A549 (cell line): ENCODE results near the gene KBTBD8. TPM values are rescaled to one million over a fixed set of nuclear protein-coding genes. Genes with fewer than 3 reads are reported as not detected.

Experiments used
- ATAC-seq, 2 experiments: fragments of 200-7000 bp in 1 of 2; fragments of >200 bp in 1 of 2; cut with Nextera tagmentation in 1 of 2; cut with Tn5 transposase in 1 of 2; 3 replicates each; pipeline versions ENCODE4 v1.8.0 to v1.9.1; 2018 to 2020; ENCODE audit warnings: mild to moderate bottlenecking in 1 of 2, moderate library complexity in 1 of 2
- CTCF ChIA-PET: fragments of 300-600 bp; sonication (Branson Sonifier 250); formaldehyde crosslinking; extraction: SDS; loops from one replicate; lab custom pipeline; 2021; ENCODE audit warnings: antibody characterized with exemption, inconsistent platforms; lab: Yijun Ruan, JAX
- POLR2A ChIA-PET: fragments of 350-600 bp; formaldehyde crosslinking; extraction: SDS; loops from one replicate; lab custom pipeline; 2021; ENCODE audit warnings: antibody characterized with exemption, inconsistent platforms; lab: Yijun Ruan, JAX
- DNase-seq, 2 experiments: peaks; one replicate each; pipeline versions ENCODE4 v3.0.0 to v3.0.0-alpha.2; 2011 to 2016; ENCODE audit warnings: low read depth in 1 of 2, low spot score in 1 of 2
- FAIRE-seq: peaks from 2 replicates; lab custom pipeline; 2011; peaks lifted over from hg19 to GRCh38; lab: Jason Lieb, UNC
- H3K27ac ChIP-seq, 2 experiments: fragments of >200 bp; sonication (Bioruptor Twin); formaldehyde crosslinking; 3 replicates each; pipeline ENCODE4 v1.5.1; 2016 to 2017
- H3K4me1 ChIP-seq: fragments of >200 bp; sonication (Bioruptor Twin); formaldehyde crosslinking; 3 replicates; pipeline ENCODE4 v1.6.1; 2016
- H3K4me2 ChIP-seq: fragments of >200 bp; sonication (Bioruptor Twin); formaldehyde crosslinking; 3 replicates; pipeline ENCODE4 v1.6.1; 2016
- H3K4me3 ChIP-seq: fragments of >200 bp; sonication (Bioruptor Twin); formaldehyde crosslinking; 3 replicates; pipeline ENCODE4 v1.5.1; 2016
- H3K9me3 ChIP-seq: fragments of >200 bp; sonication (Bioruptor Twin); formaldehyde crosslinking; 3 replicates; pipeline ENCODE4 v1.6.1; 2016
- CBX2 ChIP-seq: fragments of 200-600 bp; sonication (generic); IDR thresholded peaks from 2 replicates; pipeline ENCODE4 v1.6.1; 2016; ENCODE audit warnings: low read depth, mild to moderate bottlenecking, borderline replicate concordance
- CBX8 ChIP-seq: fragments of 200-600 bp; sonication (generic); IDR thresholded peaks from 2 replicates; pipeline ENCODE4 v1.6.1; 2016
- CEBPB ChIP-seq, 2 experiments: fragments of >200 bp in 1 of 2; sonication (Bioruptor Twin) in 1 of 2; formaldehyde crosslinking in 1 of 2; IDR thresholded peaks; 2 replicates each; pipeline ENCODE4 v1.6.1; 2012 to 2016
- FOXS1 ChIP-seq: fragments of 250-450 bp; sonication (Bioruptor Pico); IDR thresholded peaks from 2 replicates; pipeline ENCODE4 v1.5.0; 2020; ENCODE audit warnings: mild to moderate bottlenecking, moderate library complexity
- GATA3 ChIP-seq: IDR thresholded peaks from 2 replicates; pipeline ENCODE4 v1.6.1; 2012; ENCODE audit warnings: borderline replicate concordance
- HDAC2 ChIP-seq: fragments of 200-600 bp; sonication (generic); IDR thresholded peaks from 2 replicates; pipeline ENCODE4 v1.6.1; 2016
- HOXA7 ChIP-seq: fragments of 250-450 bp; sonication (Bioruptor Pico); IDR thresholded peaks from 2 replicates; pipeline ENCODE4 v1.5.0; 2020; ENCODE audit warnings: mild to moderate bottlenecking, moderate library complexity
- HOXB13 ChIP-seq: fragments of 250-450 bp; sonication (Bioruptor Pico); IDR thresholded peaks from 2 replicates; pipeline ENCODE4 v1.5.0; 2020; ENCODE audit warnings: low read depth, mild to moderate bottlenecking, moderate library complexity
- HOXB5 ChIP-seq: fragments of 250-450 bp; sonication (Bioruptor Pico); IDR thresholded peaks from 2 replicates; pipeline ENCODE4 v1.5.0; 2020; ENCODE audit warnings: mild to moderate bottlenecking, moderate library complexity
- JUN ChIP-seq, 2 experiments: fragments of >200 bp; sonication (Bioruptor Twin); formaldehyde crosslinking; IDR thresholded peaks; 2 replicates in 1 of 2; 3 replicates in 1 of 2; pipeline ENCODE4 v1.6.1; 2016 to 2017
- JUNB ChIP-seq: fragments of >200 bp; sonication (Bioruptor Twin); formaldehyde crosslinking; IDR thresholded peaks from 2 replicates; pipeline ENCODE4 v1.6.1; 2016
- KDM1A ChIP-seq: fragments of 200-600 bp; sonication (generic); IDR thresholded peaks from 2 replicates; pipeline ENCODE4 v1.6.1; 2016; ENCODE audit warnings: low read depth, mild to moderate bottlenecking
- KDM5A ChIP-seq: fragments of 200-600 bp; sonication (generic); IDR thresholded peaks from 2 replicates; pipeline ENCODE4 v1.6.1; 2016; ENCODE audit warnings: antibody characterized with exemption, mild to moderate bottlenecking
- MAZ ChIP-seq: fragments of 150-350 bp; IDR thresholded peaks from 2 replicates; pipeline ENCODE4 v1.6.1; 2014; ENCODE audit warnings: antibody characterized with exemption, low read depth, low read length, borderline replicate concordance
- POLR2A ChIP-seq: IDR thresholded peaks from 2 replicates; pipeline ENCODE4 v1.6.1; 2012; ENCODE audit warnings: mild to moderate bottlenecking, low read length
- RAD21 ChIP-seq, 2 experiments: fragments of >200 bp in 1 of 2; sonication (Bioruptor Twin) in 1 of 2; formaldehyde crosslinking in 1 of 2; IDR thresholded peaks in 1 of 2; conservative IDR thresholded peaks in 1 of 2; 2 replicates in 1 of 2; 3 replicates in 1 of 2; pipeline ENCODE4 v1.6.1; 2012 to 2018; ENCODE audit warnings: inconsistent platforms in 1 of 2
- RCOR1 ChIP-seq: fragments of 150-350 bp; IDR thresholded peaks from 2 replicates; pipeline ENCODE4 v1.6.1; 2014; ENCODE audit warnings: antibody characterized with exemption, low read length, low read depth
- RFX5 ChIP-seq: fragments of 450-650 bp; IDR thresholded peaks from 2 replicates; pipeline ENCODE4 v1.7.1; 2014; ENCODE audit warnings: antibody characterized with exemption, mild to moderate bottlenecking, moderate library complexity
- SMC3 ChIP-seq: fragments of >200 bp; sonication (Bioruptor Twin); formaldehyde crosslinking; IDR thresholded peaks from 3 replicates; pipeline ENCODE4 v1.6.1; 2018; ENCODE audit warnings: inconsistent platforms
- TFCP2L1 ChIP-seq: fragments of 250-450 bp; sonication (Bioruptor Pico); IDR thresholded peaks from 2 replicates; pipeline ENCODE4 v1.5.0; 2021; ENCODE audit warnings: mild to moderate bottlenecking
- ZNF302 ChIP-seq: fragments of 250-450 bp; sonication (Bioruptor Pico); IDR thresholded peaks from 2 replicates; pipeline ENCODE4 v1.9.0; 2021; ENCODE audit warnings: inconsistent platforms, mild to moderate bottlenecking, moderate library complexity
- WGBS: methylation state at CpG from one replicate; pipeline ENCODE4 v1.1.6; 2017; ENCODE audit errors: missing lambda C conversion rate; 5-methylcytosine and 5-hydroxymethylcytosine counted together
- polyA plus RNA-seq, 4 experiments: library from polyadenylated mRNA; depleted of rRNA in 3 of 4; stranded (reverse); fragments of >200 nt; fragmentation: RNase III in 1 of 4; extraction: RNeasy Plus Mini Kit Qiagen cat#74134 plus additional on column Dnase treatment in 1 of 4; gene quantifications; 2 replicates in 3 of 4; 3 replicates in 1 of 4; pipeline ENCODE4 v1.2.3, GENCODE V29; 2011 to 2017
- TF ChIP-seq, protein P1 (sequence below): fragments of 450-650 bp; IDR thresholded peaks from 2 replicates; pipeline ENCODE4 v1.6.1; 2014; ENCODE audit warnings: antibody characterized with exemption
- TF ChIP-seq, protein P2 (sequence below): IDR thresholded peaks from 2 replicates; pipeline ENCODE4 v1.6.1; 2012
- TF ChIP-seq, protein P3 (sequence below): fragments of 250-450 bp; sonication (Bioruptor Pico); IDR thresholded peaks from 2 replicates; pipeline ENCODE4 v1.5.0; 2020; ENCODE audit warnings: low read depth, mild to moderate bottlenecking, moderate library complexity
- TF ChIP-seq, protein P4 (sequence below): fragments of >200 bp; sonication (Bioruptor Twin); formaldehyde crosslinking; IDR thresholded peaks from 2 replicates; pipeline ENCODE4 v1.6.1; 2016
- TF ChIP-seq, protein P5 (sequence below): fragments of >200 bp; sonication (Bioruptor Twin); formaldehyde crosslinking; IDR thresholded peaks from 3 replicates; pipeline ENCODE4 v1.6.1; 2016

Gene KBTBD8
- polyA plus RNA-seq, 2 of the 4 experiments (the other 2 are of a cell fraction): 0.61 to 1.0 TPM

DNA sequence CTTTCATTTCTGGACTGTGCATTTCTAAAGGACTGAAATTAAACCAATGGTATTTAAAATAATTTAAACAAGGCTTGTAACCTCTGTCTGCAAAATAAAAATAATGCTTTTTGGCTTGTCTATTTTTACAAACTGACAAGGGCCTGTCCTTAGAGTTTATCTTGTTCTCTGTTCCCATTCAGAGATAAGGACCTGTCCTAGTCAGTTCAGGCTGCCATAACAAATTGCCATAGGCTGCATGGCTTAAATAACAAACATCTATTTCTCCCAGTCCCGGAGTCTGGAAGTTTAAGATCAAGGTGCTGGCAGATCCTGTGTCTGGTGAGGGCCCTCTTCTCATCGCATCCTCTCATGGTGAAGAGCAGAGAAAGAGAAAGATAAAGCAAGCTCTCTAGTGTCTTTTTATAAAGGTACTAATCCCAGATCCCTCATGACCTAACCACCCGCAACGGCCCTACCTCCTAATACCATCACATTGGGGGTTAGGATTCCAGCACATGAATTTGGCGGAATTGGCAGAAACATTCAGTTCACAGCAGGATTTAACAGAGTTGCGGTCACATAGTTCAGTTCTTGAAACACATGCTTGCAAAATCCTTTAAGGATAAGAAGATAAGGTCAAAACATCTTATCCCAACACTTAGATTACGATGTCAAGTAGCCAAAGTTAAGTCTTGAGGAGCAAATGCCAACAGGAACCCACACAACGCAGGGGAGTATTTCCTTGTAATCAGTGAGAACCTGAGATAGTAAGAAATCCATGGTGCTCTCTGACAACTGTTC, 17.8 kb downstream of the KBTBD8 start:
- H3K9me3 ChIP-seq: no peaks in the 10 kb centered on the region
- 62% methylated on average over 8 of the region's 8 CpGs for WGBS
- H3K4me1 ChIP-seq: no peaks in the 10 kb centered on the region
- CTCF ChIA-PET: no interaction called here
- TF ChIP-seq HDAC2 (no peak), RCOR1 (no peak), CEBPB (IDR thresholded peaks at IDR 0.05) (no peak), HOXB5 (no peak), JUN (IDR thresholded peaks at IDR 0.05) (no peak), JUNB (no peak), ZNF302 (CRISPR knock-in tag) (no peak), POLR2A (no peak), FOXS1 (CRISPR knock-in tag) (no peak), HOXA7 (CRISPR knock-in tag) (no peak)
- TF ChIP-seq, protein P1, sequence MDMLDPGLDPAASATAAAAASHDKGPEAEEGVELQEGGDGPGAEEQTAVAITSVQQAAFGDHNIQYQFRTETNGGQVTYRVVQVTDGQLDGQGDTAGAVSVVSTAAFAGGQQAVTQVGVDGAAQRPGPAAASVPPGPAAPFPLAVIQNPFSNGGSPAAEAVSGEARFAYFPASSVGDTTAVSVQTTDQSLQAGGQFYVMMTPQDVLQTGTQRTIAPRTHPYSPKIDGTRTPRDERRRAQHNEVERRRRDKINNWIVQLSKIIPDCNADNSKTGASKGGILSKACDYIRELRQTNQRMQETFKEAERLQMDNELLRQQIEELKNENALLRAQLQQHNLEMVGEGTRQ: no peak
- TF ChIP-seq, protein P2, sequence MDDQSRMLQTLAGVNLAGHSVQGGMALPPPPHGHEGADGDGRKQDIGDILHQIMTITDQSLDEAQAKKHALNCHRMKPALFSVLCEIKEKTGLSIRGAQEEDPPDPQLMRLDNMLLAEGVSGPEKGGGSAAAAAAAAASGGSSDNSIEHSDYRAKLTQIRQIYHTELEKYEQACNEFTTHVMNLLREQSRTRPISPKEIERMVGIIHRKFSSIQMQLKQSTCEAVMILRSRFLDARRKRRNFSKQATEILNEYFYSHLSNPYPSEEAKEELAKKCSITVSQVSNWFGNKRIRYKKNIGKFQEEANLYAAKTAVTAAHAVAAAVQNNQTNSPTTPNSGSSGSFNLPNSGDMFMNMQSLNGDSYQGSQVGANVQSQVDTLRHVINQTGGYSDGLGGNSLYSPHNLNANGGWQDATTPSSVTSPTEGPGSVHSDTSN: no peak
- TF ChIP-seq, protein P3, sequence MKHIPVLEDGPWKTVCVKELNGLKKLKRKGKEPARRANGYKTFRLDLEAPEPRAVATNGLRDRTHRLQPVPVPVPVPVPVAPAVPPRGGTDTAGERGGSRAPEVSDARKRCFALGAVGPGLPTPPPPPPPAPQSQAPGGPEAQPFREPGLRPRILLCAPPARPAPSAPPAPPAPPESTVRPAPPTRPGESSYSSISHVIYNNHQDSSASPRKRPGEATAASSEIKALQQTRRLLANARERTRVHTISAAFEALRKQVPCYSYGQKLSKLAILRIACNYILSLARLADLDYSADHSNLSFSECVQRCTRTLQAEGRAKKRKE (CRISPR knock-in tag): no peak
- no peak overlapping the region for H3K27ac ChIP-seq
- ATAC-seq: no peak
- POLR2A ChIA-PET: no interaction called here
- no peak for FAIRE-seq
- H3K4me2 ChIP-seq: no peak overlapping the region
- H3K4me3 ChIP-seq: no peak overlapping the region
- no peak for DNase-seq

DNA sequence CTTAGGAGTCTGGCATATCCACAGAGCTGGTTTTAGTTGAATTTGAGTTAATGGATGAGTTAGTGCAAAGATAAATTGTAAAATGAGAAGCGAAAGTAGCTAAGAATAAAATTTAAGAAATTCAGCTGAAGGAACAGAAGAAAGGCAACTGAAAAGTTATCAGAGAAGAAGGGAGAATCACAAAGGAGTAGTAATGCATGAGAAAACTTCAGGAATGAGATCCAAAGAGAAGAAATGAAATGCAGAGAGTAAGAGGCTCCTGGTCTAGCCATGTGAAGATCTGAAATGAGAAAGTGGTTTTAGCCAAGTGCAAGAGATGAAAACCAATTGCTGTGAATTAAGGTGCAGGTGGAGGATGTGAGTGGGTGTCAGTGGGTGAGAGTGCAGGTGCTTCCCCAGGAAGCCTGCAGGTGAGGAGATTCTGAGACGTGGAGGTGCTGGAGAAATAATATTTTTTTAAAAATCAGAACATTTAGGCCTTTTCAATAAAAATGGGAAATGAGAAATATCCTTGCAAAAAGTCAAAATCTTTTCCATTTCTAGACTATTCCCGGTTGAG, 18.5 kb downstream of the KBTBD8 start:
- 46% methylated on average over 3 of the region's 3 CpGs for WGBS
- ChIA-PET CTCF (no interaction called here), POLR2A (no interaction called here)
- no peak for DNase-seq
- TF ChIP-seq MAZ: no peak
- no peak for TF ChIP-seq RCOR1
- TF ChIP-seq SMC3: no peak
- no peak for TF ChIP-seq RFX5
- TF ChIP-seq KDM5A: no peak
- TF ChIP-seq RAD21 (conservative IDR thresholded peaks at IDR 0.05 in 1 of 2, IDR thresholded peaks at IDR 0.05 in 1 of 2): no peak
- TF ChIP-seq HOXB5: no peak
- TF ChIP-seq JUNB: no peak
- no peak for TF ChIP-seq POLR2A
- no peak for TF ChIP-seq FOXS1 (CRISPR knock-in tag)
- TF ChIP-seq, all 56 proteins: peak for 0
- Histone ChIP-seq H3K4me3 (no peak overlapping the region), H3K4me2 (no peak overlapping the region), H3K9me3 (no peaks in the 10 kb centered on the region), H3K27ac (no peak overlapping the region), H3K4me1 (no peaks in the 10 kb centered on the region)
- ATAC-seq (no peak), FAIRE-seq (no peak)

DNA sequence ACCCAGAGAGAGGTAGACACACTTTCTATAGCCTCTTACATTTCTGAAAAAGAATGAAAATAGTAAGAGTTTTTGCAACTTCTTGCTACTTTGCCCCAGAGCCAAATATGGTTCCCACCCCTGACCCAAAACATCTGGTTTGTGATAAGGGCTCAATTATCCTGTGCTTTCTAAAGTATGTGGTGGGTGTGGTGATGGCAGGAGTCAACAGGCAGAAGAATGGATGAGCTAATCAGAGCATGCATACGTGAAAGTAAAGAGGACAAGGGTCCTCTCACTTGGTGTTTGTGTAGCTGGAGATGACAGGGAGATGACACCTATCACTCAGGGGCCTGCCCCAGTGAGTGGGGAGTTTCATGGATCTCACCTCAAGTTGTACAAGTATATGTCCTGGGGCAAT, 19.1 kb downstream of the KBTBD8 start:
- POLR2A ChIA-PET: no interaction called here
- DNase-seq (no peak), FAIRE-seq (no peak), ATAC-seq (no peak)
- CTCF ChIA-PET: no interaction called here
- no peaks in the 10 kb centered on the region for H3K4me1 ChIP-seq
- no peak overlapping the region for H3K27ac ChIP-seq
- H3K4me3 ChIP-seq: no peak overlapping the region
- WGBS: 61% methylated on average over 1 of the region's 1 CpG
- no peaks in the 10 kb centered on the region for H3K9me3 ChIP-seq
- no peak overlapping the region for H3K4me2 ChIP-seq
- TF ChIP-seq TFCP2L1 (no peak), RFX5 (no peak), HOXB13 (CRISPR knock-in tag) (no peak), CBX2 (no peak), GATA3 (no peak), KDM5A (no peak), CEBPB (IDR thresholded peaks at IDR 0.05) (no peak), JUNB (no peak), CBX8 (no peak), RCOR1 (no peak), ZNF302 (CRISPR knock-in tag) (no peak), KDM1A (no peak)
- TF ChIP-seq, protein P1: no peak
- TF ChIP-seq, protein P3 (CRISPR knock-in tag): no peak
- TF ChIP-seq, protein P4, sequence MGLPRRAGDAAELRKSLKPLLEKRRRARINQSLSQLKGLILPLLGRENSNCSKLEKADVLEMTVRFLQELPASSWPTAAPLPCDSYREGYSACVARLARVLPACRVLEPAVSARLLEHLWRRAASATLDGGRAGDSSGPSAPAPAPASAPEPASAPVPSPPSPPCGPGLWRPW: no peak
- TF ChIP-seq, protein P5, sequence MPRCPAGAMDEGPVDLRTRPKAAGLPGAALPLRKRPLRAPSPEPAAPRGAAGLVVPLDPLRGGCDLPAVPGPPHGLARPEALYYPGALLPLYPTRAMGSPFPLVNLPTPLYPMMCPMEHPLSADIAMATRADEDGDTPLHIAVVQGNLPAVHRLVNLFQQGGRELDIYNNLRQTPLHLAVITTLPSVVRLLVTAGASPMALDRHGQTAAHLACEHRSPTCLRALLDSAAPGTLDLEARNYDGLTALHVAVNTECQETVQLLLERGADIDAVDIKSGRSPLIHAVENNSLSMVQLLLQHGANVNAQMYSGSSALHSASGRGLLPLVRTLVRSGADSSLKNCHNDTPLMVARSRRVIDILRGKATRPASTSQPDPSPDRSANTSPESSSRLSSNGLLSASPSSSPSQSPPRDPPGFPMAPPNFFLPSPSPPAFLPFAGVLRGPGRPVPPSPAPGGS: no peak
